Astrocyte of the cerebellum (primary cell): ENCODE data around the gene HEATR5B.
"Not testable (repeated sequence)": the region's sequence is repeated elsewhere in the genome, so short reads cannot be mapped to it uniquely, and the experiment has no call there.

Experiments used
- DNase-seq: peaks from one replicate; pipeline ENCODE4 v3.0.0-alpha.2; 2011; ENCODE audit warnings: low read depth
- H3K4me3 ChIP-seq: 2 replicates; pipeline ENCODE4 v1.5.1; 2011; ENCODE audit warnings: mild to moderate bottlenecking, low read depth, low read length, moderate library complexity
- CTCF ChIP-seq: IDR thresholded peaks from 2 replicates; pipeline ENCODE4 v1.5.1; 2012; ENCODE audit warnings: low read length, low read depth, moderate library complexity, mild to moderate bottlenecking; ENCODE audit errors: missing control alignments
- in situ Hi-C: cut with HindIII; loops from 2 replicates; pipeline ENCODE4 v1.10.0; 2017; ENCODE audit warnings: low sequenced_read_pairs

HEATR5B gene

GRCh38 chr2:37000988-37001556 lies 83.1 kb downstream of the HEATR5B start:
- in situ Hi-C loops = no loop called here
- no peak overlapping the region for H3K4me3 ChIP-seq
- DNase-seq = no peak
- TF ChIP-seq CTCF = no peak

GRCh38 chr2:37000318-37000717 lies 83.9 kb downstream of the HEATR5B start:
- in situ Hi-C loops = no loop called here
- H3K4me3 ChIP-seq = no peak overlapping the region
- TF ChIP-seq CTCF = no peak
- no peak for DNase-seq

- DNase-seq, H3K4me3 ChIP-seq, in situ Hi-C loops: not testable (repeated sequence)
These were observed 84.8 kb downstream of the HEATR5B start for GRCh38 chr2:36999416-36999815.

- in situ Hi-C loops = no loop called here
- no peak for DNase-seq
- H3K4me3 ChIP-seq = no peak overlapping the region
- TF ChIP-seq CTCF = no peak
These were observed 90.1 kb downstream of the HEATR5B start for GRCh38 chr2:36993841-36994620.

GRCh38 chr2:36988008-36988407 lies 96.2 kb downstream of the HEATR5B start:
- H3K4me3 ChIP-seq = no peak overlapping the region
- in situ Hi-C loops = no loop called here
- DNase-seq = no peak
- TF ChIP-seq CTCF = no peak

- no peak for TF ChIP-seq CTCF
- in situ Hi-C loops = no loop called here
- no peak for DNase-seq
- no peak overlapping the region for H3K4me3 ChIP-seq
These were observed 101.7 kb downstream of the HEATR5B start for GRCh38 chr2:36982467-36982866.

GRCh38 chr2:36981911-36982310 lies 102.3 kb downstream of the HEATR5B start:
- no peak for TF ChIP-seq CTCF
- in situ Hi-C loops = no loop called here
- H3K4me3 ChIP-seq = no peak overlapping the region
- no peak for DNase-seq

GRCh38 chr2:36979007-36979406 lies 105.2 kb downstream of the HEATR5B start:
- DNase-seq, H3K4me3 ChIP-seq, in situ Hi-C loops: not testable (repeated sequence)
